B cell (primary cell): Measurements from ENCODE around the gene BRICD5. TPM values are rescaled to one million over a fixed set of nuclear protein-coding genes. Genes with fewer than 3 reads are reported as not detected.

Experiments
- ATAC-seq: fragments of 200-7000 bp; cut with Tn5 transposase; one replicate; pipeline ENCODE4 v1.10.0; 2021; ENCODE audit warnings: low read depth, mild to moderate bottlenecking, moderate number of reproducible peaks, moderate library complexity
- CTCF ChIA-PET: fragments of 350-600 bp; sonication (Branson Sonifier 250); formaldehyde crosslinking; loops from one replicate; lab custom pipeline; 2021; ENCODE audit warnings: antibody characterized with exemption, inconsistent platforms; lab: Charles Lee
- POLR2A ChIA-PET: fragments of 350-600 bp; sonication (Branson Sonifier 250); formaldehyde crosslinking; loops from one replicate; lab custom pipeline; 2021; ENCODE audit warnings: antibody characterized with exemption; lab: Charles Lee
- DNase-seq: peaks from one replicate; pipeline ENCODE4 v3.0.0; 2013
- H2AFZ ChIP-seq: 2 replicates; pipeline ENCODE4 v1.6.1; 2012; ENCODE audit warnings: mild to moderate bottlenecking, low read depth, low read length; ENCODE audit not compliant: insufficient read depth, poor library complexity, severe bottlenecking
- H3K27ac ChIP-seq, 2 donors: 1 replicate in 1 of 2; 2 replicates in 1 of 2; pipeline ENCODE4 v1.5.1; 2012 to 2013; ENCODE audit warnings: low read length in 2 of 2, mild to moderate bottlenecking in 2 of 2, moderate library complexity in 1 of 2
- H3K27me3 ChIP-seq, 4 experiments: fragments of 200-600 bp in 1 of 4; sonication (generic) in 1 of 4; replicated peaks in 1 of 4; 1 replicate in 2 of 4; 2 replicates in 2 of 4; pipeline versions ENCODE4 v1.6.1 to v1.7.0; 2013 to 2016; ENCODE audit warnings: low read length in 3 of 4, mild to moderate bottlenecking in 2 of 4, mixed read lengths in 1 of 4, moderate library complexity in 1 of 4; ENCODE audit not compliant: insufficient read depth in 4 of 4, control insufficient read depth in 3 of 4; ENCODE audit errors: control extremely low read depth in 1 of 4
- H3K36me3 ChIP-seq, 2 experiments: replicated peaks in 1 of 2; 1 replicate in 1 of 2; 2 replicates in 1 of 2; pipeline versions ENCODE4 v1.6.1 to v1.7.1; 2013; ENCODE audit warnings: low read length in 1 of 2; ENCODE audit not compliant: insufficient read depth in 2 of 2, control insufficient read depth in 1 of 2; ENCODE audit errors: control extremely low read depth in 1 of 2, extremely low read depth in 1 of 2
- H3K4me1 ChIP-seq, 2 donors: fragments of 200-600 bp in 1 of 2; sonication (generic) in 1 of 2; 1 replicate in 1 of 2; 2 replicates in 1 of 2; pipeline versions ENCODE4 v1.5.1 to v1.6.1; 2013 to 2017; ENCODE audit warnings: low read length in 2 of 2; ENCODE audit not compliant: control insufficient read depth in 2 of 2, insufficient read depth in 2 of 2
- H3K4me2 ChIP-seq: replicated peaks from 2 replicates; pipeline ENCODE3; 2012; ENCODE audit warnings: mild to moderate bottlenecking, low read depth, low read length; ENCODE audit not compliant: poor library complexity, severe bottlenecking
- H3K4me3 ChIP-seq, 5 experiments: fragments of 200-600 bp in 1 of 5; sonication (generic) in 1 of 5; 1 replicate in 3 of 5; 2 replicates in 2 of 5; pipeline versions ENCODE4 v1.5.1 to v1.7.0; 2011 to 2016; ENCODE audit warnings: low read length in 4 of 5, mild to moderate bottlenecking in 4 of 5, low read depth in 2 of 5, control low read depth in 1 of 5, moderate library complexity in 1 of 5; ENCODE audit not compliant: insufficient read depth in 1 of 5; ENCODE audit errors: control extremely low read depth in 1 of 5, extremely low read depth in 1 of 5
- H3K79me2 ChIP-seq: fragments of 200-600 bp; sonication (generic); one replicate; pipeline ENCODE4 v1.6.0; 2016; ENCODE audit warnings: low read length; ENCODE audit not compliant: control insufficient read depth, insufficient read depth
- H3K9ac ChIP-seq: fragments of 200-600 bp; sonication (generic); 2 replicates; pipeline ENCODE4 v1.6.1; 2017; ENCODE audit warnings: mild to moderate bottlenecking, low read length, moderate library complexity
- H3K9me3 ChIP-seq, 3 donors: one replicate each; pipeline versions ENCODE4 v1.6.1 to v1.7.1; 2013; ENCODE audit warnings: low read length in 2 of 3; ENCODE audit not compliant: control insufficient read depth in 2 of 3, insufficient read depth in 1 of 3; ENCODE audit errors: control extremely low read depth in 1 of 3
- H4K20me1 ChIP-seq: 2 replicates; pipeline ENCODE4 v1.6.0; 2012; ENCODE audit warnings: mild to moderate bottlenecking, low read length; ENCODE audit not compliant: insufficient read depth, control insufficient read depth, poor library complexity, severe bottlenecking
- H3K27ac Mint-ChIP-seq: one replicate; pipeline ENCODE4 v1.8.0; 2021; ENCODE audit warnings: mixed read lengths
- H3K27me3 Mint-ChIP-seq: one replicate; pipeline ENCODE4 v1.8.0; 2021; ENCODE audit warnings: mixed read lengths
- H3K4me1 Mint-ChIP-seq: one replicate; pipeline ENCODE4 v1.8.0; 2021; ENCODE audit warnings: mixed read lengths
- H3K4me3 Mint-ChIP-seq: one replicate; pipeline ENCODE4 v1.8.0; 2021; ENCODE audit warnings: mixed read lengths
- H3K9me3 Mint-ChIP-seq: one replicate; pipeline ENCODE4 v1.8.0; 2022; ENCODE audit warnings: mixed read lengths; ENCODE audit not compliant: insufficient read depth
- CTCF ChIP-seq: fragments of 200-600 bp; IDR thresholded peaks from one replicate; pipeline ENCODE4 v1.8.0; 2022; ENCODE audit warnings: antibody characterized with exemption, mild to moderate bottlenecking
- EZH2 ChIP-seq: IDR thresholded peaks from 2 replicates; pipeline ENCODE4 v1.6.1; 2012; ENCODE audit warnings: borderline replicate concordance, low read depth, mild to moderate bottlenecking, moderate library complexity, low read length; ENCODE audit not compliant: insufficient read depth, poor library complexity, severe bottlenecking
- WGBS: methylation state at CpG from one replicate; pipeline ENCODE4 v1.1.5; 2013; ENCODE audit warnings: missing lambda C conversion rate; ENCODE audit not compliant: insufficient coverage; 5-methylcytosine and 5-hydroxymethylcytosine counted together
- intact Hi-C: fragments of 100-400 bp; cut with micrococcal nuclease; formaldehyde crosslinking; loops from one replicate; pipeline ENCODE4 v1.10.0; 2022
- polyA minus RNA-seq: library from RNA; depleted of rRNA, polyadenylated mRNA; stranded (reverse); fragments of >200 nt; gene quantifications from 2 replicates; pipeline ENCODE4 v1.2.3, GENCODE V29; 2012
- polyA plus RNA-seq: library from polyadenylated mRNA; depleted of rRNA; stranded (reverse); fragments of >200 nt; gene quantifications from 2 replicates; pipeline ENCODE4 v1.2.3, GENCODE V29; 2012
- total RNA-seq, 2 donors: library from RNA; stranded (reverse); fragments of 120-200 nt in 1 of 2; gene quantifications; 1 replicate in 1 of 2; 2 replicates in 1 of 2; pipeline versions ENCODE4 v1.2.3 to v1.2.4, GENCODE V29; 2013 to 2022

Gene BRICD5
- 13.1 and 18.3 TPM in 2 replicates for total RNA-seq
- 6.1 TPM for total RNA-seq (2013)
- polyA plus RNA-seq: 11.9 and 16.8 TPM in 2 replicates
- 1.3 and 15.9 TPM in 2 replicates for polyA minus RNA-seq

GRCh38 chr16:2210386-2211365 lies at the start of gene BRICD5:
Gene BRICD5 (minus strand): TSS chr16:2210863. CDS start chr16:2210833, 30 bp downstream.
- Histone ChIP-seq H3K4me1 (peaks cover 16 to 32% of the 10 kb centered on the region in 2 donors), H3K79me2 (peaks cover 25% of the 10 kb centered on the region), H4K20me1 (peaks cover 11% of the 10 kb centered on the region), H3K27me3 (no peaks in the 10 kb centered on the region), H3K9ac (no peak within 1 kb of the TSS), H2AFZ (no peak within 1 kb of the TSS), H3K4me3 (no peak within 1 kb of the TSS), H3K27ac (no peak within 1 kb of the TSS), H3K4me2 (no peak within 1 kb of the TSS), H3K36me3 (peaks cover 0 to 37% of the 10 kb centered on the region in 2 experiments), H3K9me3 (no peaks in the 10 kb centered on the region)
- Mint-ChIP-seq H3K27ac (no peak within 1 kb of the TSS), H3K27me3 (no peaks in the 10 kb centered on the region), H3K9me3 (no peaks in the 10 kb centered on the region), H3K4me3 (no peak within 1 kb of the TSS), H3K4me1 (peaks cover 33% of the 10 kb centered on the region)
- no peak for TF ChIP-seq EZH2
- no peak for TF ChIP-seq CTCF
- no peak for DNase-seq
- 85% methylated on average over 24 of the region's 24 CpGs for WGBS
- intact Hi-C loops: no loop called here
- ChIA-PET CTCF (interaction anchor here (1.0 to 1.2 kb wide), 2 partner anchors 16 kb away, joined by 3 read pairs; no protein-coding TSS in a partner anchor), POLR2A (no interaction called here)
- ATAC-seq: no peak

GRCh38 chr16:2260250-2260649 lies 49.6 kb upstream of the BRICD5 start:
- H4K20me1 ChIP-seq: peaks cover 61% of the 10 kb centered on the region
- H3K4me1 Mint-ChIP-seq: peaks cover 11% of the 10 kb centered on the region
- H3K4me2 ChIP-seq: no peak overlapping the region
- no peaks in the 10 kb centered on the region for H3K9me3 ChIP-seq
- no peak for ATAC-seq
- no peak overlapping the region for H3K4me3 ChIP-seq
- H3K9ac ChIP-seq: no peak overlapping the region
- no peak for TF ChIP-seq EZH2
- TF ChIP-seq CTCF: no peak
- 100% methylated on average over 4 of the region's 8 CpGs for WGBS
- intact Hi-C loops: no loop called here
- H3K27ac Mint-ChIP-seq: no peak overlapping the region
- CTCF ChIA-PET: interaction anchor here (1.1 to 2.1 kb wide), 2 partner anchors 10 to 241 kb away, joined by 3 to 9 read pairs; no protein-coding TSS in a partner anchor
- H3K36me3 ChIP-seq: peaks cover 8 to 82% of the 10 kb centered on the region in 2 experiments
- no peaks in the 10 kb centered on the region for H3K27me3 Mint-ChIP-seq
- POLR2A ChIA-PET: no interaction called here
- peaks cover 33% of the 10 kb centered on the region for H3K79me2 ChIP-seq
- no peak overlapping the region for H3K4me3 Mint-ChIP-seq
- H3K4me1 ChIP-seq: peaks cover 0 to 3% of the 10 kb centered on the region in 2 donors
- no peak overlapping the region for H2AFZ ChIP-seq
- H3K9me3 Mint-ChIP-seq: no peaks in the 10 kb centered on the region
- DNase-seq: no peak
- no peak overlapping the region for H3K27ac ChIP-seq
- H3K27me3 ChIP-seq: no peaks in the 10 kb centered on the region
